ENCODE measurements around the gene TPPP3.

- TF ChIP-seq SP1 (IDR thresholded peaks at IDR 0.05) (no peak), LEF1 (IDR thresholded peaks at IDR 0.05; ENCODE audit: borderline replicate concordance) (no peak)
Measured at GRCh38 chr16:67391424-67392300, 1.6 kb downstream of the TPPP3 start.

Measured in HEK293T (cell line).